ENCODE data around the gene TFAM.

DNA sequence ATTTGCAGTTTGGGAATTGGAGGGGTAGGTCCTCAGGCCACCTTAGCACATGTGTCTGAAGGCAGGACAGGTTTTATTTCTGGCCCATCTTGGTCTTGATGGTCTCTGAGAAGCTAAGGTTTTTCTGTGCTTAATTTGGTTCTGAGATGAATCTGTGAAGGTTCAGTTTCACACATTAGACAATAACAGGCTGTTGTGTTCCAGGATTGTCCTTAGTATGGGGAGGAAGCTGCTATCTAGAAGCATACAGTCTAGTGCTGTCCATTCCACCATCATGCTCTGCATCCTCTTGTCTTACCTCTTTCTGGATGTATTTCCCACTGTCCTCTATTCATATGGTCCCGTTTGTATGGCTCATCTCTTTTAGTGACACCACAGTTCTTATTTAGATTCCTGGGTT, 43.3 kb upstream of the TFAM start:
- no peak for TF ChIP-seq POLR2AphosphoS5 (IDR thresholded peaks at IDR 0.05)
- TF ChIP-seq, protein P1, sequence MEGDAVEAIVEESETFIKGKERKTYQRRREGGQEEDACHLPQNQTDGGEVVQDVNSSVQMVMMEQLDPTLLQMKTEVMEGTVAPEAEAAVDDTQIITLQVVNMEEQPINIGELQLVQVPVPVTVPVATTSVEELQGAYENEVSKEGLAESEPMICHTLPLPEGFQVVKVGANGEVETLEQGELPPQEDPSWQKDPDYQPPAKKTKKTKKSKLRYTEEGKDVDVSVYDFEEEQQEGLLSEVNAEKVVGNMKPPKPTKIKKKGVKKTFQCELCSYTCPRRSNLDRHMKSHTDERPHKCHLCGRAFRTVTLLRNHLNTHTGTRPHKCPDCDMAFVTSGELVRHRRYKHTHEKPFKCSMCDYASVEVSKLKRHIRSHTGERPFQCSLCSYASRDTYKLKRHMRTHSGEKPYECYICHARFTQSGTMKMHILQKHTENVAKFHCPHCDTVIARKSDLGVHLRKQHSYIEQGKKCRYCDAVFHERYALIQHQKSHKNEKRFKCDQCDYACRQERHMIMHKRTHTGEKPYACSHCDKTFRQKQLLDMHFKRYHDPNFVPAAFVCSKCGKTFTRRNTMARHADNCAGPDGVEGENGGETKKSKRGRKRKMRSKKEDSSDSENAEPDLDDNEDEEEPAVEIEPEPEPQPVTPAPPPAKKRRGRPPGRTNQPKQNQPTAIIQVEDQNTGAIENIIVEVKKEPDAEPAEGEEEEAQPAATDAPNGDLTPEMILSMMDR (IDR thresholded peaks at IDR 0.05), result no peak

All from upper lobe of left lung (tissue), 4 donors.